ENCODE results near the gene ELMO1.

The ELMO1 gene

DNA sequence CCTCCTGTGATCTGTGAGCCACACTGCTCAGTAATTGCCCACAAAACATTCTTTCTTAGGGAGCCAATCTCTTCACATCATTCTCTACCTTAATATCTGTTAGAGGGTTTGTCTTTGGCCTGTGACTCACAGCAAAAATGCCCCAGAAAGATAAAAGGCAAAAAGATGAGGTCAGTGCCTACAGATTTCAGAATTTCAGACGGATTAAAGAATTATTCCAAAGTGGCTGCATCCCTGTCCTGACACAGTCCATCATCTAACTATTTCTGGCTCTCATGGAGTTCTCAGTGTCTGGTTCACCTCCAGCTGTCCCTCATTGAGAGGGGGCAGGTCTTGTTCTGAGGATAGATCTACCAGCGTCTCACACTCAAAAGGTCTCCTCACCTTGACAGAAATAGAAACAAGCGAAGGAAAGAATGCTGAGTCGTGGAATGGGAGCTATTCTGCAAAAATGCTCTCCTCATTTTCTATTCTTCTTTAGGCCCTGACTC is 585.8 kb downstream of the ELMO1 start:
- Histone ChIP-seq H3K36me3 (ENCODE audit: insufficient read depth, low read length) (peaks cover 6% of the 10 kb centered on the region), H3K4me1 (ENCODE audit: insufficient read depth, low read length) (no peaks in the 10 kb centered on the region), H3K4me3 (ENCODE audit: low read length) (no peak overlapping the region), H3K9me3 (ENCODE audit: low read length) (peaks cover 2% of the 10 kb centered on the region), H2AFZ (ENCODE audit: low read depth, low read length) (no peak overlapping the region), H3K27me3 (ENCODE audit: insufficient read depth, low read length) (no peaks in the 10 kb centered on the region)

DNA sequence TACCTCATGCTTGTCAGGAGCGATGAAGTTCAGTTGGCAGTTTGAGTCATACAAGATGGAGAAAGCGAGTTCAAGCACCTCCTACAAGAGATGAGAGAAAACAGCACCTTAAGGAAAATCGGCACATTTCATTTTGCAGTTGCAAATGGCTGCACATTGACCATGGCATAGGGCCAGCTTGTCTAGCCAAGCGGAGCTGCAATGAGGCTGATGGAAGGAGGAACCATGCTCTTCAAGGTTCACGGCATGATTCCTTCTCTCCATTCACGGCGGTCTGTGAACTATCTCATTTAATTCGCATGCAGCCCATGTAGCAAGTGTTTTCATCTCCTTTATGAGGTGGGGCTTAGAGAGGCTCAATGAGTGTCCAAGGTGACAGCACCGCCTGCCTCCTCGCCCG is 587.0 kb downstream of the ELMO1 start:
- Histone ChIP-seq H3K4me3 (ENCODE audit: low read length) (no peak overlapping the region), H3K36me3 (ENCODE audit: insufficient read depth, low read length) (peaks cover 6% of the 10 kb centered on the region), H3K4me1 (ENCODE audit: insufficient read depth, low read length) (no peaks in the 10 kb centered on the region), H3K27me3 (ENCODE audit: insufficient read depth, low read length) (no peaks in the 10 kb centered on the region), H2AFZ (ENCODE audit: low read depth, low read length) (no peak overlapping the region), H3K9me3 (ENCODE audit: low read length) (peaks cover 2% of the 10 kb centered on the region)

DNA sequence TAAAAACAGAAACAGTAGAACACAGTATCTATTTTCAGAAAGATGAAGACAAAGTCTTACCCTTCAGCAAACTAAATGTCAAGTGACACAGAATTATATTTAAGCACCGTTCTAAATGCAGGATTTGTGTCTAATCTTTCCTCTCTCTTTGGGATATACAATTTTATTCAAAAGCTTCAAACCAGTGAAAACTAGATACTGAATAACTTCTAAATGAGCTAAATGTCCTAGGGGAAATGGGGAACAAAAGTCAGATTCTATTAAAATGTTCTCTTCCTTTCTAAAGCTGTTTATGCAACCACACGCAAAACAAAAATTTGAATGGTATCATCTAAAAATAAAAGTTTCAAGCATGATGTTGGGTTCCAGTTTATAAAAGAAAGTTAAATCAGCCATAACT is 588.0 kb downstream of the ELMO1 start:
- Histone ChIP-seq H3K27me3 (ENCODE audit: insufficient read depth, low read length) (no peaks in the 10 kb centered on the region), H3K9me3 (ENCODE audit: low read length) (peaks cover 2% of the 10 kb centered on the region), H3K4me3 (ENCODE audit: low read length) (no peak overlapping the region), H3K4me1 (ENCODE audit: insufficient read depth, low read length) (no peaks in the 10 kb centered on the region), H2AFZ (ENCODE audit: low read depth, low read length) (no peak overlapping the region), H3K36me3 (ENCODE audit: insufficient read depth, low read length) (peaks cover 6% of the 10 kb centered on the region)

DNA sequence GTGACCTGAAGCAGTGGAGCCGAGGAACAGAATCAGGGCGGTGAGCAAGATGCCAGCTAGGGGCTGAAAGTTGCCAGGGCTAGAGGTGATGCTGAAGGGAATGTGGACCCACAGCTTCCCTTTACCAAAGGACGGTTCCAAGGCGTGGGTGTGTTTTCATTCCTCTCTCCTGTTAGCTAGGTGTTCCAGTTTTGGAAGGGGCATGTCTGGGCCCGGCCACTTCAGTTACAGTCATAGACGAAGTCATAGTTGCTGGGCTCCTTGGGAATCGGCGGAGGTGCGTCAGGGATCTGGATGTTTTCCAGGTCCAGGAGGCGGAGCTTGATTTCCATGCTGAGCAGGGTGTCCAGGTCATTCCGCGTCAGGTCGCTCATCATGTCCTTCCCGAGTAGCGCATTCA is 593.3 kb downstream of the ELMO1 start:
- Histone ChIP-seq H3K36me3 (ENCODE audit: insufficient read depth, low read length) (peaks cover 11% of the 10 kb centered on the region), H3K9me3 (ENCODE audit: low read length) (peaks cover 2% of the 10 kb centered on the region), H3K4me1 (ENCODE audit: insufficient read depth, low read length) (no peaks in the 10 kb centered on the region), H3K4me3 (ENCODE audit: low read length) (no peak overlapping the region), H2AFZ (ENCODE audit: low read depth, low read length) (no peak overlapping the region), H3K27me3 (ENCODE audit: insufficient read depth, low read length) (no peaks in the 10 kb centered on the region)

DNA sequence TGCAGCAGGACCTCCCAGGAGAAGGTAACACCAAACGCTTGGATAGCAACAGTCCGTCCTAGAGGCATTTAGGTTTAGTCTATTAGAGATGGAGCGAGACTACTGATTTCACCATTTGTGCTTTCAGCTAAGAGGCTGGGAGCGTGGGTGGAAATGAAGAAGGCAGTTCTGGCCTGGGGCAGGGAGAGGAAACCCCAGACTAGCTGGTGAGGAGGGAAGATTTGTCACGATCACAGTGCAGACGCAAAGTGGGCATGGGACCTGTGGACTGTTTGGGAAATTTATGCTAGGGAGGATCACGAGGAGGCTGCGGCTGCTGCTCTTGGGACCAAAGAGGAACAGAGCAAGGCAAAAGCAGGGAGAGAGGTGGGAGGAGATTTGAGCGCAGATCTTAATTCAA is 594.0 kb downstream of the ELMO1 start:
- Histone ChIP-seq H3K27me3 (ENCODE audit: insufficient read depth, low read length) (no peaks in the 10 kb centered on the region), H2AFZ (ENCODE audit: low read depth, low read length) (no peak overlapping the region), H3K4me1 (ENCODE audit: insufficient read depth, low read length) (no peaks in the 10 kb centered on the region), H3K4me3 (ENCODE audit: low read length) (no peak overlapping the region), H3K36me3 (ENCODE audit: insufficient read depth, low read length) (peaks cover 11% of the 10 kb centered on the region), H3K9me3 (ENCODE audit: low read length) (peaks cover 2% of the 10 kb centered on the region)

DNA sequence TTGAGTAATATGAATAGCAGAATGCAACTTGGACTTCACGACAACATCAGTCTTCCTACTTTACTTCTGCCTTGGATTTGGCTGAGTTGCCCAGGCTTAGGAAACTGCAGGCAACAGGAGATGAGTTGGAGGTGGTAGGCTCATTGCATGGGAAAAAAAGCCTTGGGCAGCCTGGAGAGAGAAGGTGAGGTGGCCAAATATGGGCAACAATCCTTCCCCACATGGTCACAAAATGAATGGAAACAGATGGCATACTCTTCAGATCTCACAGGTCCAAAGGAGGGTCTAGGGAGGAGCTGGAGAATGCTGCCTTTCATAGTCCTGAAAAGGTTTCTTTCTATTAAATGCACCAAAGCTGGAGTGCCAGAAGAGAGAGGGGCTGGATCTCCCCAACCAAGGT is 595.7 kb downstream of the ELMO1 start:
- Histone ChIP-seq H3K27me3 (ENCODE audit: insufficient read depth, low read length) (no peaks in the 10 kb centered on the region), H2AFZ (ENCODE audit: low read depth, low read length) (no peak overlapping the region), H3K4me1 (ENCODE audit: insufficient read depth, low read length) (no peaks in the 10 kb centered on the region), H3K9me3 (ENCODE audit: low read length) (no peaks in the 10 kb centered on the region), H3K36me3 (ENCODE audit: insufficient read depth, low read length) (peaks cover 11% of the 10 kb centered on the region), H3K4me3 (ENCODE audit: low read length) (no peak overlapping the region)

DNA sequence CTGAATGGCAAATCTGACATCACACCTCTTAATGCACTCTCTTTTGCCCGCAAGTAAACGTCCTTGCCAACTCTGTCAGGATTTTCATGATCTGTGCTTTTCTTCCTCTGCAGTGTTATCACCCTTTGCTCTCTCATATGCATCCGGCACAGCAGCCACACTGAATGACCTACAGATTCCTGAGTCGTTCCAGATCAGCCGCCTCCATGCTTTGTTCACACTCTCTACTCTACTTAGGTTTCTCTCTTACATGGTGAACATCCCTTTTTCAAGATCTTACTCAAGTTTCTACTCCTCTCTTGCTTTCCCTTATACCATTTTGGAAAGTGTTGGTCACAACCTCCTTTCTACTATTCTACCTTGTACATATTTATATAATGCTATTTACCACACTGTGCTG is 596.6 kb downstream of the ELMO1 start:
- Histone ChIP-seq H2AFZ (ENCODE audit: low read depth, low read length) (no peak overlapping the region), H3K4me1 (ENCODE audit: insufficient read depth, low read length) (no peaks in the 10 kb centered on the region), H3K36me3 (ENCODE audit: insufficient read depth, low read length) (peaks cover 11% of the 10 kb centered on the region), H3K4me3 (ENCODE audit: low read length) (no peak overlapping the region), H3K27me3 (ENCODE audit: insufficient read depth, low read length) (no peaks in the 10 kb centered on the region), H3K9me3 (ENCODE audit: low read length) (no peaks in the 10 kb centered on the region)

DNA sequence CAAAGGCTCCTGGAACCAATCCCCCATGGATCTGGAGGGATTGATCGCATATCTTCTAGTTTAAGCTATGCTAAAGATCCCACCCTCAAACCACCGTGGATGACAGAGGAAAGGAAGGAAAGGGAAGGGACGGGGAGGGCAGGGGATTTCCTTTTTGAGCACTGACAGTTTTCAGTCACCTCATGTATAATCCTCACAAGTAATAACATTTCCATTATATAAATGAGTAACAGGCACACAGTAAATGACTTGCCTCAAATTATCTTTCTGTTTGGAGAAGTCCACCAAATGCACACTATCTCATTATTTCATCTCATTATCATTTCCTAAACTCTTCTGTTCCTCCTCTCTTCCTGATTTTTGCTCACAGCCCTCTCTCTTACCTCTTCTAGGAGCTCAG is 597.3 kb downstream of the ELMO1 start:
- peaks cover 11% of the 10 kb centered on the region for H3K36me3 ChIP-seq (ENCODE audit: insufficient read depth, low read length)
- H3K27me3 ChIP-seq (ENCODE audit: insufficient read depth, low read length), result no peaks in the 10 kb centered on the region
- H3K4me1 ChIP-seq (ENCODE audit: insufficient read depth, low read length), result no peaks in the 10 kb centered on the region
- no peak overlapping the region for H3K4me3 ChIP-seq (ENCODE audit: low read length)
- H3K9me3 ChIP-seq (ENCODE audit: low read length), result no peaks in the 10 kb centered on the region
- no peak overlapping the region for H2AFZ ChIP-seq (ENCODE audit: low read depth, low read length)

DNA sequence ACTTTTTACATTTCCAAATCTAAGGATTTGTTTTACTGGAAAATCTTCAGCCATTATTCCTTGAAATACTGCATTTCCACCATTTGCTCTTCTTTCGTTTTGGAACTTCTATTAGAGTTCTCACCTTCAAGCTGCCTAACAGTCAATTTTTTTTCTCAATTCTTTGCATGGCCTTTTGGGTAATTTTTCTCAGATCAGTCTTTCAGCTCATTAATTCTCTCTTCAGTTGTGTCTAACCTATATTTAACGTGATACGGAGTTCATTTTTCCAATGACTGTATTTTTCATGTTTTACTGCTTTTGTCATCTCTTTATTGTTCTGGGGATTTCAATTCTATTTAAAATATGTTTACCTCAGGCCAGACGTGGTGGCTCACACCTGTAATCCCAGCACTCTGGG is 600.7 kb downstream of the ELMO1 start:
- H3K27me3 ChIP-seq (ENCODE audit: insufficient read depth, low read length), result no peaks in the 10 kb centered on the region
- no peaks in the 10 kb centered on the region for H3K4me1 ChIP-seq (ENCODE audit: insufficient read depth, low read length)
- no peaks in the 10 kb centered on the region for H3K36me3 ChIP-seq (ENCODE audit: insufficient read depth, low read length)
- H3K9me3 ChIP-seq (ENCODE audit: low read length), result no peaks in the 10 kb centered on the region
- H2AFZ ChIP-seq (ENCODE audit: low read depth, low read length), result no peak overlapping the region
- H3K4me3 ChIP-seq (ENCODE audit: low read length), result no peak overlapping the region

DNA sequence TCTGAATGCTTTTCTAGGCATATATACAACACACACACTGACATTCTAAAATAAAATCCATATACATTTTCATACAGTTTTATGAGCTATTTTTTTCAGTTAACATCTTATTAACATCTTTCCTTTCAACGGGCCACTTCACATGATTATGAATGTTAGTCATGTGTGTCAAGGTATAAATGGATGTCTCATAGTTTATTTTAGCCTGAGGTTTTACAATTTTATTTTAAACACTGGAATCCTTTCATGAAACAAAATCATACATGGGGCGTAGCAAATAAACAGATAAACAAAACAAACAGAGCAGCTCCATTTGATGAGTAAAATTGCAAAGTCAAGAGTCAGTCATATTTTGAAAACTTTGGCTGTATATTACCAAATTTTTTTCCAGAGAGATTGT is 604.3 kb downstream of the ELMO1 start:
- Histone ChIP-seq H3K9me3 (ENCODE audit: low read length) (no peaks in the 10 kb centered on the region), H3K4me1 (ENCODE audit: insufficient read depth, low read length) (no peaks in the 10 kb centered on the region), H3K36me3 (ENCODE audit: insufficient read depth, low read length) (no peaks in the 10 kb centered on the region), H3K27me3 (ENCODE audit: insufficient read depth, low read length) (no peaks in the 10 kb centered on the region), H3K4me3 (ENCODE audit: low read length) (no peak overlapping the region), H2AFZ (ENCODE audit: low read depth, low read length) (no peak overlapping the region)

DNA sequence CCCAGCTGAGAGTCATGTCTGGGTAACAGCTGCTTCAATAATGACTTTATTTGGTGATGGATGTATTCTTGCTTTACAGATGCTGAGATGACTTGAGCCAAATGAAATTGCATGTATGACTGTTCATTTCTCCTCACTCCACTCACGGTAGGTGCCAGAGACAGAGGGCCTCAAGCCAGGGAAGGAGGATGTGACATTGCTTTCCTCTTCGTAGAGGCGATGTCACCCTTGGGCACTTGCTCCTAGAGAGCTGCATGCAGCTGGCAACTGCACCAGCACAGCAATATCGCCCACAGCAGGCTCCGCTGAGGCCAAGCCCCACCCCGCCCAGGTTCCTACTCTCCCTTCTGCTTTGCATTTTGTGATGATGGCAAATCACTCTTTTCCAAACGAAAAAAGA is 607.8 kb downstream of the ELMO1 start:
- Histone ChIP-seq H3K27me3 (ENCODE audit: insufficient read depth, low read length) (no peaks in the 10 kb centered on the region), H3K4me3 (ENCODE audit: low read length) (no peak overlapping the region), H3K9me3 (ENCODE audit: low read length) (no peaks in the 10 kb centered on the region), H3K36me3 (ENCODE audit: insufficient read depth, low read length) (no peaks in the 10 kb centered on the region), H3K4me1 (ENCODE audit: insufficient read depth, low read length) (peaks cover 4% of the 10 kb centered on the region), H2AFZ (ENCODE audit: low read depth, low read length) (no peak overlapping the region)

DNA sequence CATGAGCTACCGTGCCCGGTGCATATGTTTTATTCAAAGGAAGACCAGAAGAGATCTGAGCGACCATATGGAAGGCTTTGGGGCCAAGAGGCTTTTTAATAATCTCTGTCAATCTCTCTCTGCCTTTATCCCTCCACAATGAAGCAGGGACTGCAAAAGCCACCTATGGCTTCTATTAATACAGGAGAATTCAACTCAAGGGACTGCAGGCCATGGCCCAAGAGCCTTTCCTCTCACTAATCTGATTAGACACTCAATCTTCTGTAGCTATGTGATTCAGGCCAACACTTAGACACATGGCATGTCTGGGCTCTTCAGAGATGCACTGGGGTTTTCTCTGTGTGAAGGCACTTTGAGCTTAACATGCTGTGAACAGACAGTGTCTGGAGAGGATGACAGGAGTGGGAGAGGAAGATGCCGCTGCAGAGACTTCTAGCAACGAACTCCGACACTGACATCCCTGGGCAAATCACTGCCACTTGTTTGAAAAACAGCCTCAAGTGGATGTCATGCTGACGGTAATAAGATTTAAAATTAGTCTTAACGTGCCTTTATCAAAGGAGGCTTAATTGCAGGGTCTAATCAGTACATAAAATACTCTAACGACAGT is 609.9 kb downstream of the ELMO1 start:
- Histone ChIP-seq H2AFZ (ENCODE audit: low read depth, low read length) (no peak overlapping the region), H3K27me3 (ENCODE audit: insufficient read depth, low read length) (no peaks in the 10 kb centered on the region), H3K9me3 (ENCODE audit: low read length) (no peaks in the 10 kb centered on the region), H3K4me1 (ENCODE audit: insufficient read depth, low read length) (peaks cover 4% of the 10 kb centered on the region), H3K4me3 (ENCODE audit: low read length) (no peak overlapping the region), H3K36me3 (ENCODE audit: insufficient read depth, low read length) (no peaks in the 10 kb centered on the region)

DNA sequence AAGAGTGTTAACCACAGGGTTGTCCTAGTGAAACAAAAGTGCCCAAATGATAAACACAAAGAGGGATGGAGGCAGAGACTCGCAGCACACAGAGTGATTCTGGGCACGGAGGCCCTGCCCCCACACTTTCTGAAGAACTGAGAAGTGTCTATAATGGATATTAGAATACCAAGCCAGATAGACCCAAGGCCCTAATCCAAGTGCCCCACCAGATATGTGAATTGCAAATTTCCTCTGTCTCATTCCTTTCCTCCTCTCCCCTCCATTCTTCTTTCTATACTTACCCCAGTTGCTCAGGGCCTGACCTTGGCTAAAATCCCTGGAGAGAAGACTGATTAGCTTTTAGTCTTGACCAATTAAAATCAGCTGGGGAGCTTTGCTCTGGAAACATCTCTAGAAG is 617.6 kb downstream of the ELMO1 start:
- Histone ChIP-seq H3K9me3 (ENCODE audit: low read length) (peaks cover 4% of the 10 kb centered on the region), H2AFZ (ENCODE audit: low read depth, low read length) (no peak overlapping the region), H3K4me3 (ENCODE audit: low read length) (no peak overlapping the region), H3K27me3 (ENCODE audit: insufficient read depth, low read length) (no peaks in the 10 kb centered on the region), H3K4me1 (ENCODE audit: insufficient read depth, low read length) (peaks cover 5% of the 10 kb centered on the region), H3K36me3 (ENCODE audit: insufficient read depth, low read length) (no peaks in the 10 kb centered on the region)
